ENCODE results near the gene VPS4A.

VPS4A gene

GRCh38 chr16:69307856-69308255 is 3.3 kb upstream of the VPS4A start:
- no peak for DNase-seq

GRCh38 chr16:69309316-69309715 is 1.8 kb upstream of the VPS4A start:
- no peak for DNase-seq

GRCh38 chr16:69311533-69312387 is 610 bp downstream of the VPS4A start:
- peak; percentile 30 to 44 for DNase-seq

GRCh38 chr16:69313469-69313868 is 2.3 kb downstream of the VPS4A start:
- DNase-seq: no peak

- no peak for DNase-seq
Observed at GRCh38 chr16:69314534-69314933, 3.4 kb downstream of the VPS4A start.

- DNase-seq: no peak
Observed at GRCh38 chr16:69315486-69316311, 4.5 kb downstream of the VPS4A start.

- DNase-seq: no peak
Observed at GRCh38 chr16:69316595-69317034, 5.5 kb downstream of the VPS4A start.

GRCh38 chr16:69318177-69318910 is 7.2 kb downstream of the VPS4A start:
- no peak for DNase-seq

GRCh38 chr16:69318911-69319289 is 7.8 kb downstream of the VPS4A start:
- DNase-seq: no peak

- DNase-seq: no peak
Observed at GRCh38 chr16:69319381-69319780, 8.2 kb downstream of the VPS4A start.

GRCh38 chr16:69319826-69320739 is 8.9 kb downstream of the VPS4A start:
- no peak for DNase-seq

- no peak for DNase-seq
Observed at GRCh38 chr16:69320740-69321073, 9.6 kb downstream of the VPS4A start.

GRCh38 chr16:69321080-69321479 is 9.9 kb downstream of the VPS4A start:
- no peak for DNase-seq

GRCh38 chr16:69322343-69322742 is 11.2 kb downstream of the VPS4A start:
- DNase-seq: no peak

- no peak for DNase-seq
Observed at GRCh38 chr16:69323415-69323814, 12.3 kb downstream of the VPS4A start.

- no peak for DNase-seq
Observed at GRCh38 chr16:69324013-69324531, 12.9 kb downstream of the VPS4A start.

- no peak for DNase-seq
Observed at GRCh38 chr16:69324585-69325253, 13.6 kb downstream of the VPS4A start.

GRCh38 chr16:69325784-69326171 is 14.6 kb downstream of the VPS4A start:
- no peak for DNase-seq

- no peak for DNase-seq
Observed at GRCh38 chr16:69326172-69326873, 15.2 kb downstream of the VPS4A start.

GRCh38 chr16:69327585-69328310 is 16.6 kb downstream of the VPS4A start:
- no peak for DNase-seq

Data from activated CD4-positive, alpha-beta T cell treated with anti-CD3 and anti-CD28 coated beads for 4 hours (primary cell).